ENCODE data around the gene TESPA1.
A peak's percentile ranks its signal among the peaks of the same experiment; 100 is the strongest.
"Not testable (repeated sequence)": the region's sequence is repeated elsewhere in the genome, so short reads cannot be mapped to it uniquely, and the experiment has no call there.

The TESPA1 gene

GRCh38 chr12:54984658-54985376 is at the start of gene TESPA1:
TESPA1 (minus strand) TSS chr12:54984762; CDS start chr12:54974562, 10,200 bp downstream.
- DNase-seq, result peak; percentile 90

DNA sequence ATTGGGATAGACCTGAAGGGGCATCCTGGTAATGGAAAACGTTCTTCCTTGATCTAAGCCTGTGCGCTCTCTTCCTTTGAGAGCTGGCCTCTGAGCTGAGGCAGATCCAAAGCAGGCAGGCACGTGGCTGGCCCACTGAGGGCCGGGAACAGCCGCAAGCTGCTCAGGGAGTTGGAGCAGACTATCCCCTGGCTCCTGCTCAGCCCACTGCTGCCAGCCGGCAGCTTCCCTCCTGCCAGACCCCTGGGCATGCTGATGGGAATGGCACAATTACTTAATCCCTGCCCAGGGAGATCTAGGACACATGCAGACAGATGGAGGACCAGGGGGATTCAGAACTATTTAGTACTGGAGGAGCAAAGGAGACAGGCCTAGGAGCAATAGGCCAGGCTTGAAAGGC is 49.7 kb upstream of the TESPA1 start:
- DNase-seq, result no peak

DNA sequence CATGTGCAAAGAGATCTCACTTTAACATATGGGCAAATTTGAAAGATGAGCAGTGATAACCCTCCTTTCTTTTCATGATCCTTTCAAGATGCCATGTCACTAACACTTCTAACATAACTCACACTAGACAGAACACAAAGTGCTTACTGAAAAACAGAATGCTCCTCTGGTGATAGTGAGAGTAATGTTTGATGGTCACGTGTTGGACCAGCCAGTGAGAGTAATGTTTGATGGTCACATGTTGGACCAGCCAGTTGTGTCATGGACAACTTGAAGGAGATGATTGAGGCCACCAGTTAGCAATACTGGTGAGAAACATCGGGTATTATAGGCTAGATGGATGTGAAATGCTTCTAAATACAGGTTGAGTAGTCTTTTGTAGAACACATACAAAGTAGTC is 40.9 kb upstream of the TESPA1 start:
- DNase-seq, result no peak

DNA sequence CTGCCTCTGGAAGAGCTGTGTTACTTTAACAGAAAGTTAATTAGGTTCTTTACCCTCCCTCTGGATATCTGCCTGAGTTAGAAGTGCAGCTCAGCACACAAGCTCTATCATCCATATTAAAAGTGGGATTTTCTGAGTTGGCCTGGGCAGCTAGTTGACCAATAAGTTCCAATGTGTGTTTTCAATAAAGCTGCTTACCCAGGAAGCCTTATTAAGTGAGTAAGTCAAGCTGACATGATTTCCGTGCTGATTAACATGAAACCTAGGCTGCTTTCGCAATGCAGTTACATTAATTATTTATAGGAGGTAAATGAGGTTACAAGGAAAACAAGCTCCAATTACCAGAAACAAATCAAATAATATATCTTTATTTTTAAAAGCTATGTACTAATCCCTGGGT is 40.0 kb upstream of the TESPA1 start:
- DNase-seq, result no peak

GRCh38 chr12:55019784-55020183 is 35.2 kb upstream of the TESPA1 start, which contains the start of gene NEUROD4:
NEUROD4 (plus strand) TSS chr12:55019974; CDS start chr12:55026440, 6,466 bp downstream.
- DNase-seq, result peak; percentile 14

DNA sequence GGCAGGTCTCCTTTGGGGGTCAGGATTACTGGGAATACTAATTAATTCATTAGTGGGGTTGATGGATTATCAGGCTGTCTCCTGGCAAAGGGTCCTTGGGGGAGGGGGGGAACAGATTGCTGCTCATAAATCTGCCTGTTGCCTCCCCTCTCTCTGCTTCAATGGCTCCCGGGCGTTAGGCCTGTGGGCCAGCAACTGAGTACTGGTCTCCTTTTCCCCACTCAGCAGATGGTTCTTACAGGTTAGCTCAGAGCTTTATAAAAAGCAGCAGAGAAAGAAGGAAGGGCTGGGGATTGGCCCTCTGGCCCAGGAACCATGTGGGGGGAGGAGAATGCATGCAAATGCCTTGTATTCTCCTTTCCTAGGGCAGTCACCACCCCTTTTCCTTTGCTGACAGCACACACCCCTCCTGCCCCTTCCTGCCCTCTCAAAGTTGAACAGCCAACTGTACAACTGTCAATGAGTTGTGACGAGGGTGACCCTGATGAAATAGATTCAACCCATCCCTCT is 32.9 kb upstream of the TESPA1 start:
- DNase-seq, result no peak

- no peak for DNase-seq
These were observed 24.5 kb upstream of the TESPA1 start for GRCh38 chr12:55008944-55009585.

DNA sequence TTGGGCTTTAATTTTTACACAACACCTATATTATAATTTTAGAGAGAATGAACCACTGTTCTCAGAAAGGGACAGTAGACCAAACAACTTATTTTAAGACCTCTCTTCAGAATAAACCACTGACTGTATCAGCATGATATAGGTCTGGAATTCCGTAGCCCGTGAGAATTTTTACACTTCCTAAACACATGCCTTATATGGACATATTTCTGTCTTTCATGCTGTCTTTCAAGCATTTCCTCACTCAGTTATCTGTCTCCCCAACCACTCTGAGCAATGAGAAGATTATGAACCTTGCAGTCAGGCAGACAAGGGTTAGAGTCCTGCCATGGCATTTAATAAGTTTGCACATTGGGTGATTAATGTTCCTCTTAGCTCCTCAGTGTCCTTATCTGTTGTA is 17.8 kb upstream of the TESPA1 start:
- DNase-seq, result no peak

DNA sequence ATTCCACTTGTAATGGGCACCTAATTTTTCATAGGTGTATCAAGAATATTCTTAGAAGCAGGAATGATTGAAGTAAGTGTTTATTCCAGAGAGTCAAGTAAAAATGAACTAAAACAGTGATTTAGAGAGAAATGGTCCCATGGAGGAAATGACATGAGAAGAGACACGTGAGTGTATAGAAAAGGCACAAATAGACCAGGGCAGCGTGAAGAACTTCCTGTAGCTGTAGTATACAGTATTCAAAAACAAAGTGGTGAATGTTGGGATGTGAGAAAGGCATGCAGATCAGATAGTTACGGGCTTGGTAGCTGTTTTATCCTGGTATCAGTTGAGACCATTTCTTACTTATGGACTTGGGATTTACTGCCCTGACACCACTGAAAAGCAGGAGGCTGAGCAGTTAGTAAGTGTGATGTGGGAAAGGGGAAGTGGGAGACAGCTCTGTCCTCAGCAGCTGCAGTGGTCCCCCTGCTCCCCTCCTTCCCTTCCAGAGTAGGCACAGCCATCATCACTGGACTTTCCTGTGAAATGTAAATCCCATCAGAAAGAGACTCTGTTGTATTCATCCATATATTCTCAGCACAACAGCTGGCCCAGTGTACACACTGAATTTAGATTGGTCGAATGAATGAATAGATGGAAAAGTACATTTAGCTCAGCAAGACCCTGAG is 16.8 kb upstream of the TESPA1 start:
- no peak for DNase-seq

DNA sequence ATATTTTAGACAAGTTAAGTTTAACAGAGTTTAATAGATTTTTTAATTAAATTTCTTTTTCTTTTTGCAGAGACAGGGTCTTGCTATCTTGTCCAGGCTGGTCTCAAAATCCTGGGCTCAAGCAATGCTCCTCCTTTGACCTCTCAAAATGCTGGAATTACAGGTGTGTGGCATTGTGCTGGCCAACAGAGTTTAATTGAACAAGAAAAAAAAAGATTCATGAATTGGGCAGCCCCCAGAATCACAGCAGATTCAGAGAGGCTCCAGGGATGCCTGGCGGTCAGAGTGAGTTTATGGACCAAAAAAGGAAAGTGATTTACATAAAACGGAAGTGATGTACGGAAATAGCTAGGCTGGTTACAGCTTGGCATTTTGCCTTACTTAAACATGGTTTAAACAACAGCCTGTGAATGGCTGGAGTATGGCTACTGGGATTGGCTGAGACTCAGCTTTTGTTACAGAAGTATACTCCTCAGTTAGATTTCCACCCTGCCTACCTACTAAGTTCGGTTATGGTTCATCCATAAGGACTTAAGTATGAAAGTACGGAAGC is 14.5 kb upstream of the TESPA1 start:
- no peak for DNase-seq

- no peak for DNase-seq
These were observed 13.5 kb upstream of the TESPA1 start for GRCh38 chr12:54997929-54998522.

GRCh38 chr12:54996205-54996604 is 11.6 kb upstream of the TESPA1 start:
- DNase-seq, result no peak

- peak; percentile 59 for DNase-seq
These were observed 8.7 kb upstream of the TESPA1 start for GRCh38 chr12:54993181-54993835.

- no peak for DNase-seq
These were observed 7.4 kb upstream of the TESPA1 start for GRCh38 chr12:54991991-54992375.

DNA sequence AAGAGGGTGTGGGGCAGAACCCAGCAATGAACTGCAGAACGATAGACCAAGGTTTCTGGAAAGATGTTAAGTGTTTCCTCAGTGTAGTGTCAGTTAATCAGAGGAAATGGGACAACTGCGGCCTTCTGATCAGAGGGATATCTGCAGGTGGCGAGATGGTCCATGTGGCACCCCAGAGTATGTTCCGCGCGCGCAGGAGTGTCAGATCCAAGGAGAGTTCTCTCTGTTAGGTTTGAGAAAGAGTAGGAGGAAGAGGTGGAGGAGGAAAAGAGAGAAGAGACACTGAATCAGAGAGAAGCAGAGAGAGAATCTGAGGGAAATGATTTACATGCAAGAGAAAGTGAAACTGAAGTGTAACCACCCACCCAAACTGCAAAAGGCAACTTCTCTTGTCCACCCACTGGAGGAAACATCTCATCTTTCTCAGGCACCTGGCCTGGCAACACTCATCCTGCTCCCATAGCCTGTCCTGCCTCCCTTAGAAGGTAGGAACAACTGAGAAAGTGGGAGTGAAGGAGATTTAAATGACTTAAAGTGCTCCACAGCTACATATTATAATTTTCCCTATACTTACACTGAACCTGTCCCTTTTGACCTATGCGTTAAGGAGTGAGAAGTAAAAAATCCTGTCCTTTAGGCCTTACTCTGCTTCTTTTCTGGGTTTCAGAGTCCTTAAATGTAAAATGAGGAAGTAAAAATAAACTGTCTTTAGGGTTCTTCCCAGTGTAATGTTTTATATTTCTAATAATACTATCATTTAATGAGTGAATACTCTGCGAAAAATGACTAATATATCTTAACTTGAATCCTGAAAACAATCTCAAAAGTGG is 6.8 kb upstream of the TESPA1 start:
- peak; percentile 52 for DNase-seq

DNA sequence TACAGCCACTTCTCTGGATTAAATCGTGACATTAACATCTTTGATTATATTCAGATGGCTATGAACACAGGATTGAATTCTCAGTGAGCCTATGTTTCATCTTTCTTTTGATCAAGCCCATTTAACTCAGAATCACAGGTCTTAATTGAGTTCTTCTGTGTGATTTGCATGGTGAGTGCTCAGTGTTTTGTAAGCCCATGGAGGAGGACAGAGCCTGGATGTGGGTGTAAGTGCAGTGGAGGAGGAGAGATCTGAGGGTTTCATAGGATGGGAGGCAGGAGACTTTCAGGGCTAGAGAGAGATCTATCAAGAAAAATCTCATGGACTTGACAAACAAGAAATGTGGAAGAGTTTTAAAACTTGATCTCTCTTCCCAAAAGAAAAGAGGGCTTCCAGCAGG is 5.3 kb upstream of the TESPA1 start:
- DNase-seq, result no peak

DNA sequence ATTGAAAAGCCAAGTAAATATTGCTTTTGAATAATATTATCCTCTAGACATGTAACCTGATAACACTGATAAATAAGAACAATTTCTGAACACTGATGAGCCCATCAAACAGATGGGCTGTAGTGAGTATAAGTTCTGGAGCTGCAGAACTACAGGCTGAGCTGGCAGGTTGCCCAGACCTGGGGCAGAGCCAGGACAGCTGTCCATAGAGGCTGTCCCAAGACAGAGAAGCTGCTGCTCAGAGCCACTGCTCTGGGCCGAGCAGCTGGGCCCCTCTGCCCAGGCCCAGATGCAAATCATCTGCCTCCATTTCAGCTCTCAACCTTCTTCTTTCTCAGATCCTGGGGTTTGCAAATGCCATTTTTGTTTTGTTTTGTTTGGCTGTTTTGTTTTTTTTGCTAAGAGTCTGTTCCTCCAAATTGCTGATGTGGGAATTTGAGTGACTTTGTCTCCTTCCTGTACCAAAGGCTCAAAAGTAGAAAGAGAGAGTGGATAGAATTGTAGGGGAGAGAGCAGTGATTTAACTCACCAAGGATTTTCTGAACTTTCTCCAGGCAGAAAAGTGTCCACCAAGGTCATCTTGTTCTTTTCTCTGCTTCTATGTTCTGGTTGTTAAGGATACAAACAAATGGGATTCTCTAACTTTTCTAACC is 4.0 kb upstream of the TESPA1 start:
- peak; percentile 17 for DNase-seq

GRCh38 chr12:54987611-54988231 is 3.2 kb upstream of the TESPA1 start:
- no peak for DNase-seq

GRCh38 chr12:54986773-54987172 is 2.2 kb upstream of the TESPA1 start:
- DNase-seq, result not testable (repeated sequence)

DNA sequence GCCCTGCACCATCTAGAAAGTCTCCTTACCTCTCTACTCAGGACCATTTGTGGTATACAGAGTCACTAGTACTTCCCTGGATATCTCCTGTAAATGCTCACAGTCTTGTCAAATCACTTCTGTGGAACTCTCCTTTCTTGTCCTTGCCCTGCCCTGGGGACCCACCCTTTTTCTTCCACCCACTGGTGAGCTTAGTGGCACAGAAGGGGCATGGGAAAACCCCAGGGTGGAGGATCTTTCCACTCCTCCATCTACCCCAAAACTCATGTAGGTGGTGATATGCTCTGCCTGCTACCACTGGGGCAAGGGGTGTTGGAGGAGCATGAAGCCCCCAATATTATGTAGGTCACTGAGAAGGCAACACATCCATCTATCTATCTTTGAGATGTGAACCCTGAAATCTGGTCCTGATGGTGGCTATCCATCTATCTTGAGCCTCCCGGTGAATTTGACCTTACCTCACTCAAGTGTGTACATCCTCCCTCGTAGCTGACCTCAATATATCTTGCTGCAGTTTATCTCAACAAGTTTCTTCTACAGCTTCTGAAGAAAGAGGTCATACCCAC is 943 bp downstream of the TESPA1 start:
- peak; percentile 69 for DNase-seq
